H9 (cell line): Measurements from ENCODE around the gene SCAP. TPM values are rescaled to one million over a fixed set of nuclear protein-coding genes. Genes with fewer than 3 reads are reported as not detected.

ENCODE experiments used
- DNase-seq: peaks from one replicate; pipeline ENCODE4 v3.0.0-alpha.2; 2017
- H2AFZ ChIP-seq: one replicate; pipeline ENCODE4 v1.6.1; 2013; ENCODE audit warnings: mild to moderate bottlenecking, low read length, control low read depth, moderate library complexity
- H2AK5ac ChIP-seq: 2 replicates; pipeline ENCODE4 v1.6.1; 2013; ENCODE audit warnings: low read length, control low read depth, mixed read lengths; ENCODE audit not compliant: insufficient read length
- H2BK120ac ChIP-seq: one replicate; pipeline ENCODE4 v1.6.1; 2013; ENCODE audit warnings: low read depth, mild to moderate bottlenecking, low read length, control low read depth, inconsistent platforms; ENCODE audit not compliant: poor library complexity, severe bottlenecking
- H2BK12ac ChIP-seq: 2 replicates; pipeline ENCODE4 v1.6.1; 2013; ENCODE audit warnings: low read length, control low read depth, mixed read lengths, low read depth; ENCODE audit not compliant: insufficient read length
- H2BK15ac ChIP-seq: 2 replicates; pipeline ENCODE4 v1.6.1; 2013; ENCODE audit warnings: low read depth, low read length, control low read depth
- H2BK20ac ChIP-seq: one replicate; pipeline ENCODE4 v1.6.1; 2013; ENCODE audit warnings: low read depth, mild to moderate bottlenecking, low read length, control low read depth, inconsistent platforms; ENCODE audit not compliant: poor library complexity, severe bottlenecking
- H2BK5ac ChIP-seq: 2 replicates; pipeline ENCODE4 v1.6.1; 2013; ENCODE audit warnings: low read length, control low read depth, mixed read lengths; ENCODE audit not compliant: insufficient read length
- H3K14ac ChIP-seq: 2 replicates; pipeline ENCODE4 v1.6.1; 2013; ENCODE audit warnings: low read length, control low read depth; ENCODE audit not compliant: insufficient read depth
- H3K18ac ChIP-seq: 2 replicates; pipeline ENCODE4 v1.6.1; 2013; ENCODE audit warnings: low read depth, mild to moderate bottlenecking, mixed read lengths, low read length, control low read depth; ENCODE audit not compliant: insufficient read length
- H3K23ac ChIP-seq: 2 replicates; pipeline ENCODE4 v1.6.1; 2013; ENCODE audit warnings: low read length, control low read depth, mixed read lengths, low read depth; ENCODE audit not compliant: insufficient read length
- H3K23me2 ChIP-seq: 2 replicates; pipeline ENCODE4 v1.6.1; 2013; ENCODE audit warnings: low read depth, mild to moderate bottlenecking, mixed read lengths, low read length, control low read depth; ENCODE audit not compliant: insufficient read length, poor library complexity, severe bottlenecking
- H3K27ac ChIP-seq: 2 replicates; pipeline ENCODE4 v1.5.1; 2013; ENCODE audit warnings: low read length, control low read depth, mixed read lengths, low read depth; ENCODE audit not compliant: insufficient read length
- H3K27me3 ChIP-seq: 2 replicates; pipeline ENCODE4 v1.6.1; 2013; ENCODE audit warnings: low read length, control low read depth, inconsistent platforms; ENCODE audit not compliant: insufficient read depth
- H3K4ac ChIP-seq: 2 replicates; pipeline ENCODE4 v1.6.1; 2013; ENCODE audit warnings: low read depth, mild to moderate bottlenecking, control low read depth, inconsistent platforms, low read length, moderate library complexity
- H3K4me1 ChIP-seq: 2 replicates; pipeline ENCODE4 v1.6.1; 2013; ENCODE audit warnings: low read length, control low read depth, inconsistent platforms; ENCODE audit not compliant: insufficient read depth
- H3K4me2 ChIP-seq: 2 replicates; pipeline ENCODE4 v1.6.1; 2013; ENCODE audit warnings: low read length, control low read depth, mixed read lengths; ENCODE audit not compliant: insufficient read length, insufficient read depth
- H3K56ac ChIP-seq: 2 replicates; pipeline ENCODE4 v1.6.1; 2013; ENCODE audit warnings: low read depth, mild to moderate bottlenecking, mixed read lengths, low read length, control low read depth; ENCODE audit not compliant: insufficient read length
- H3K79me1 ChIP-seq: 2 replicates; pipeline ENCODE4 v1.6.1; 2013; ENCODE audit warnings: low read depth, mild to moderate bottlenecking, moderate library complexity, low read length, control low read depth, inconsistent platforms; ENCODE audit not compliant: insufficient read depth, poor library complexity, severe bottlenecking
- H3K79me2 ChIP-seq: 2 replicates; pipeline ENCODE4 v1.6.1; 2013; ENCODE audit warnings: low read length, control low read depth, inconsistent platforms; ENCODE audit not compliant: insufficient read depth
- H3K9ac ChIP-seq: 2 replicates; pipeline ENCODE4 v1.6.1; 2013; ENCODE audit warnings: low read length, control low read depth, mixed read lengths; ENCODE audit not compliant: insufficient read length; ENCODE audit errors: extremely low read depth
- H3K9me3 ChIP-seq: one replicate; pipeline ENCODE4 v1.6.1; 2013; ENCODE audit warnings: low read depth, low read length, inconsistent platforms; ENCODE audit not compliant: control insufficient read depth
- H3T11ph ChIP-seq: one replicate; pipeline ENCODE4 v1.6.1; 2013; ENCODE audit warnings: mild to moderate bottlenecking, low read length, control low read depth, inconsistent platforms
- H4K20me1 ChIP-seq: one replicate; pipeline ENCODE4 v1.6.1; 2013; ENCODE audit not compliant: control insufficient read depth, insufficient read length, insufficient read depth
- H4K5ac ChIP-seq: 2 replicates; pipeline ENCODE4 v1.6.1; 2013; ENCODE audit warnings: low read depth, mild to moderate bottlenecking, mixed read lengths, low read length, control low read depth; ENCODE audit not compliant: insufficient read length
- H4K8ac ChIP-seq: replicated peaks from 2 replicates; pipeline ENCODE4 v1.6.1; 2013; ENCODE audit warnings: low read length, control low read depth, mixed read lengths, low read depth; ENCODE audit not compliant: insufficient read length
- H4K91ac ChIP-seq: 2 replicates; pipeline ENCODE4 v1.6.1; 2013; ENCODE audit warnings: low read depth, mild to moderate bottlenecking, moderate library complexity, mixed read lengths, low read length, control low read depth; ENCODE audit not compliant: insufficient read length
- H3K27ac Mint-ChIP-seq, 3 experiments: 2 replicates in 2 of 3; 3 replicates in 1 of 3; pipeline ENCODE4 v1.8.0; 2020 to 2021; ENCODE audit warnings: mixed read lengths in 3 of 3, mild to moderate bottlenecking in 1 of 3, moderate library complexity in 1 of 3
- H3K27me3 Mint-ChIP-seq: 2 replicates; pipeline ENCODE4 v1.8.0; 2021; ENCODE audit warnings: low read depth, mild to moderate bottlenecking, moderate library complexity, mixed read lengths
- H3K36me3 Mint-ChIP-seq, 3 experiments: 2 replicates in 2 of 3; 3 replicates in 1 of 3; pipeline ENCODE4 v1.8.0; 2020 to 2021; ENCODE audit warnings: low read depth in 3 of 3, mixed read lengths in 3 of 3; ENCODE audit not compliant: insufficient read depth in 1 of 3
- H3K4me1 Mint-ChIP-seq, 2 experiments: 2 replicates each; pipeline ENCODE4 v1.8.0; 2020; ENCODE audit warnings: mixed read lengths in 2 of 2
- H3K4me3 Mint-ChIP-seq, 2 experiments: 2 replicates in 1 of 2; 3 replicates in 1 of 2; pipeline ENCODE4 v1.8.0; 2020 to 2021; ENCODE audit warnings: mild to moderate bottlenecking in 2 of 2, mixed read lengths in 2 of 2, moderate library complexity in 1 of 2
- H3K9me3 Mint-ChIP-seq, 2 experiments: 2 replicates in 1 of 2; 3 replicates in 1 of 2; pipeline ENCODE4 v1.8.0; 2020; ENCODE audit warnings: mild to moderate bottlenecking in 2 of 2, mixed read lengths in 2 of 2, moderate library complexity in 1 of 2
- CTCF ChIP-seq: fragments of 200-600 bp; sonication (generic); conservative IDR thresholded peaks from 3 replicates; pipeline ENCODE4 v1.8.0; 2021; ENCODE audit warnings: antibody characterized with exemption, mild to moderate bottlenecking
- WGBS: extraction: QIAGEN DNeasy Blood & Tissue Kit; methylation state at CpG from one replicate; pipeline ENCODE4 v1.1.7; 2013; ENCODE audit warnings: missing lambda C conversion rate, low lambda C conversion rate, mixed read lengths; ENCODE audit not compliant: insufficient read length; ENCODE audit errors: extremely low coverage; 5-methylcytosine and 5-hydroxymethylcytosine counted together
- total RNA-seq: library from RNA; stranded (reverse); gene quantifications from 2 replicates; pipeline ENCODE4 v1.2.1, GENCODE V29; 2021

SCAP gene
- total RNA-seq, 1 experiment from 2014 or later: 104 TPM

GRCh38 chr3:47377186-47377585 lies 98.6 kb downstream of the SCAP start:
- Histone ChIP-seq H3K23ac (no peak overlapping the region), H3K4me2 (no peak overlapping the region), H4K91ac (no peak overlapping the region), H3K79me2 (no peaks in the 10 kb centered on the region), H3T11ph (no peak overlapping the region), H3K9ac (no peak overlapping the region), H3K79me1 (no peaks in the 10 kb centered on the region), H3K23me2 (peaks cover 16% of the 10 kb centered on the region), H3K14ac (no peak overlapping the region), H2BK15ac (no peak overlapping the region), H4K20me1 (no peaks in the 10 kb centered on the region), H3K18ac (no peak overlapping the region), H3K4me1 (no peaks in the 10 kb centered on the region), H3K4ac (no peak overlapping the region), H2BK5ac (no peak overlapping the region), H2BK120ac (no peak overlapping the region), H2BK12ac (no peak overlapping the region), H2AK5ac (no peak overlapping the region), H2BK20ac (no peak overlapping the region), H2AFZ (no peak overlapping the region), H4K5ac (no peak overlapping the region), H3K9me3 (no peaks in the 10 kb centered on the region), H4K8ac (no peak overlapping the region), H3K27me3 (no peaks in the 10 kb centered on the region), H3K56ac (no peak overlapping the region), H3K27ac (no peak overlapping the region)
- no CpG with 5 or more reads among the region's 2 CpGs for WGBS
- no peak for DNase-seq
- Mint-ChIP-seq H3K4me1 (peaks cover 23 to 28% of the 10 kb centered on the region in 2 experiments), H3K27me3 (peaks cover 2% of the 10 kb centered on the region; the same call in 1 of the 2 replicates), H3K9me3 (no peaks in the 10 kb centered on the region; a peak in 1 of 5 replicates), H3K27ac (peak overlapping the region in 1 of 3 experiments; percentile 32; a peak in 2 of 7 replicates), H3K36me3 (no peaks in the 10 kb centered on the region; a peak in 1 of 7 replicates), H3K4me3 (peak overlapping the region in 1 of 2 experiments; percentile 15; a peak in 1 of 5 replicates)
- TF ChIP-seq CTCF: no peak
